CD4-positive, alpha-beta memory T cell (primary cell): ENCODE measurements around the gene USP4. TPM values are rescaled to one million over a fixed set of nuclear protein-coding genes. Genes with fewer than 3 reads are reported as not detected.

Experiments used
- CTCF ChIA-PET: fragments of 350-600 bp; sonication (Branson Sonifier 250); formaldehyde crosslinking; loops from one replicate; lab custom pipeline; 2021; ENCODE audit warnings: inconsistent platforms; ENCODE audit not compliant: partially characterized antibody; lab: Charles Lee
- POLR2A ChIA-PET: fragments of 350-600 bp; sonication (Branson Sonifier 250); formaldehyde crosslinking; loops from one replicate; lab custom pipeline; 2021; ENCODE audit not compliant: partially characterized antibody; lab: Charles Lee
- DNase-seq, 5 donors: peaks; one replicate each; pipeline versions ENCODE4 v3.0.0 to v3.0.0-alpha.2; 2020 to 2022; ENCODE audit warnings: mixed read lengths in 1 of 5
- H3K27ac ChIP-seq: one replicate; pipeline ENCODE4 v1.7.0; 2013; ENCODE audit warnings: low read depth, low read length
- H3K27me3 ChIP-seq: 2 replicates; pipeline ENCODE4 v1.7.0; 2013; ENCODE audit warnings: mild to moderate bottlenecking, low read length, moderate library complexity; ENCODE audit not compliant: insufficient read depth
- H3K36me3 ChIP-seq: 2 replicates; pipeline ENCODE4 v1.7.0; 2013; ENCODE audit warnings: mild to moderate bottlenecking, low read length, moderate library complexity; ENCODE audit not compliant: insufficient read depth
- H3K4me1 ChIP-seq: 2 replicates; pipeline ENCODE4 v1.7.0; 2013; ENCODE audit warnings: mild to moderate bottlenecking, low read length, moderate library complexity; ENCODE audit not compliant: insufficient read depth
- H3K4me3 ChIP-seq, 2 donors: one replicate each; pipeline ENCODE4 v1.7.0; 2013; ENCODE audit warnings: low read length in 2 of 2, mild to moderate bottlenecking in 1 of 2
- H3K9me3 ChIP-seq, 2 donors: one replicate each; pipeline ENCODE4 v1.7.0; 2013; ENCODE audit warnings: low read length in 2 of 2, control low read depth in 1 of 2; ENCODE audit not compliant: control insufficient read depth in 1 of 2
- H3K27ac Mint-ChIP-seq, 7 donors: one replicate each; pipeline ENCODE4 v1.8.0; 2020 to 2021; ENCODE audit warnings: mixed read lengths in 7 of 7, mild to moderate bottlenecking in 6 of 7, inconsistent platforms in 3 of 7, moderate library complexity in 3 of 7
- H3K27me3 Mint-ChIP-seq, 2 donors: one replicate each; pipeline ENCODE4 v1.8.0; 2020 to 2021; ENCODE audit warnings: mixed read lengths in 2 of 2
- H3K36me3 Mint-ChIP-seq, 2 donors: one replicate each; pipeline ENCODE4 v1.8.0; 2020 to 2021; ENCODE audit warnings: mixed read lengths in 2 of 2, inconsistent platforms in 1 of 2, mild to moderate bottlenecking in 1 of 2
- H3K4me1 Mint-ChIP-seq, 4 donors: one replicate each; pipeline ENCODE4 v1.8.0; 2020 to 2021; ENCODE audit warnings: mixed read lengths in 4 of 4, mild to moderate bottlenecking in 1 of 4
- H3K4me3 Mint-ChIP-seq, 8 donors: one replicate each; pipeline ENCODE4 v1.8.0; 2020 to 2021; ENCODE audit warnings: mixed read lengths in 8 of 8, mild to moderate bottlenecking in 7 of 8, moderate library complexity in 6 of 8, inconsistent platforms in 3 of 8
- H3K9me3 Mint-ChIP-seq, 8 donors: one replicate each; pipeline ENCODE4 v1.8.0; 2020 to 2021; ENCODE audit warnings: mixed read lengths in 8 of 8, mild to moderate bottlenecking in 5 of 8, inconsistent platforms in 3 of 8, moderate library complexity in 1 of 8
- intact Hi-C: fragments of 100-400 bp; cut with micrococcal nuclease; formaldehyde crosslinking; loops from one replicate; pipeline ENCODE4 v1.15.1; 2023
- polyA plus RNA-seq, 2 donors: library from polyadenylated mRNA; unstranded; fragments of 300-500 nt; fragmentation: Illumina TruSeq; gene quantifications; one replicate each; pipeline ENCODE4 v1.2.3, GENCODE V29; 2021
- total RNA-seq, 2 experiments: library from RNA; stranded (reverse); gene quantifications; one replicate each; pipeline ENCODE4 v1.2.3, GENCODE V29; 2021

USP4 gene
- total and polyA plus RNA-seq, 4 experiments from 2014 or later = 73.2 to 114 (median 93.0) TPM

GRCh38 chr3:49270156-49270500 lies 69.7 kb downstream of the USP4 start:
- POLR2A ChIA-PET = no interaction called here
- Mint-ChIP-seq H3K27me3 (no peaks in the 10 kb centered on the region), H3K36me3 (peaks cover 10 to 13% of the 10 kb centered on the region in 2 donors), H3K27ac (peak overlapping the region in 1 of 7 donors; percentile 43), H3K9me3 (no peaks in the 10 kb centered on the region), H3K4me3 (no peak overlapping the region), H3K4me1 (peaks cover 0 to 2% (median 0%) of the 10 kb centered on the region in 4 donors)
- intact Hi-C loops = no loop called here
- Histone ChIP-seq H3K4me3 (no peak overlapping the region), H3K9me3 (no peaks in the 10 kb centered on the region), H3K27ac (no peak overlapping the region), H3K36me3 (no peaks in the 10 kb centered on the region), H3K4me1 (no peaks in the 10 kb centered on the region), H3K27me3 (no peaks in the 10 kb centered on the region)
- no peak for DNase-seq
- CTCF ChIA-PET = interaction anchor here (0.6 kb wide), 1 partner anchor 66 kb away, joined by 3 read pairs; no protein-coding TSS in a partner anchor

GRCh38 chr3:49269443-49270155 lies 70.3 kb downstream of the USP4 start:
- Mint-ChIP-seq H3K27me3 (no peaks in the 10 kb centered on the region), H3K4me1 (peaks cover 0 to 2% (median 0%) of the 10 kb centered on the region in 4 donors), H3K9me3 (no peaks in the 10 kb centered on the region), H3K27ac (no peak overlapping the region), H3K36me3 (peaks cover 10 to 13% of the 10 kb centered on the region in 2 donors), H3K4me3 (no peak overlapping the region)
- Histone ChIP-seq H3K36me3 (no peaks in the 10 kb centered on the region), H3K27me3 (no peaks in the 10 kb centered on the region), H3K9me3 (no peaks in the 10 kb centered on the region), H3K4me3 (no peak overlapping the region), H3K4me1 (no peaks in the 10 kb centered on the region), H3K27ac (no peak overlapping the region)
- POLR2A ChIA-PET = no interaction called here
- intact Hi-C loops = no loop called here
- CTCF ChIA-PET = interaction anchor here (0.6 kb wide), 1 partner anchor 67 kb away, joined by 3 read pairs; no protein-coding TSS in a partner anchor
- no peak for DNase-seq

GRCh38 chr3:49266410-49267095 lies 73.3 kb downstream of the USP4 start:
- Mint-ChIP-seq H3K9me3 (no peaks in the 10 kb centered on the region), H3K36me3 (peaks cover 10 to 11% of the 10 kb centered on the region in 2 donors), H3K27me3 (no peaks in the 10 kb centered on the region), H3K4me1 (no peaks in the 10 kb centered on the region), H3K27ac (no peak overlapping the region), H3K4me3 (no peak overlapping the region)
- ChIA-PET POLR2A (no interaction called here), CTCF (interaction anchor here (0.6 kb wide), 1 partner anchor 15 kb away, joined by 3 read pairs; no protein-coding TSS in a partner anchor)
- DNase-seq = no peak
- H3K27ac ChIP-seq = no peak overlapping the region
- no peaks in the 10 kb centered on the region for H3K27me3 ChIP-seq
- no peaks in the 10 kb centered on the region for H3K36me3 ChIP-seq
- no peaks in the 10 kb centered on the region for H3K9me3 ChIP-seq
- intact Hi-C loops = no loop called here
- H3K4me3 ChIP-seq = no peak overlapping the region
- no peaks in the 10 kb centered on the region for H3K4me1 ChIP-seq

GRCh38 chr3:49265661-49266386 lies 74.0 kb downstream of the USP4 start:
- H3K9me3 ChIP-seq = no peaks in the 10 kb centered on the region
- no peak for DNase-seq
- intact Hi-C loops = no loop called here
- no peak overlapping the region for H3K4me3 ChIP-seq
- no peaks in the 10 kb centered on the region for H3K4me1 Mint-ChIP-seq
- H3K27ac ChIP-seq = no peak overlapping the region
- no peaks in the 10 kb centered on the region for H3K27me3 Mint-ChIP-seq
- H3K4me1 ChIP-seq = no peaks in the 10 kb centered on the region
- peaks cover 8 to 11% of the 10 kb centered on the region in 2 donors for H3K36me3 Mint-ChIP-seq
- no peak overlapping the region for H3K27ac Mint-ChIP-seq
- no peaks in the 10 kb centered on the region for H3K36me3 ChIP-seq
- no peaks in the 10 kb centered on the region for H3K27me3 ChIP-seq
- POLR2A ChIA-PET = no interaction called here
- no peak overlapping the region for H3K4me3 Mint-ChIP-seq
- CTCF ChIA-PET = no interaction called here
- H3K9me3 Mint-ChIP-seq = no peaks in the 10 kb centered on the region

GRCh38 chr3:49263159-49263889 lies 76.5 kb downstream of the USP4 start:
- no peaks in the 10 kb centered on the region for H3K27me3 Mint-ChIP-seq
- Histone ChIP-seq H3K27ac (no peak overlapping the region), H3K27me3 (no peaks in the 10 kb centered on the region), H3K36me3 (no peaks in the 10 kb centered on the region), H3K4me3 (no peak overlapping the region), H3K9me3 (no peaks in the 10 kb centered on the region), H3K4me1 (no peaks in the 10 kb centered on the region)
- H3K27ac Mint-ChIP-seq = no peak overlapping the region
- POLR2A ChIA-PET = interaction anchor here (0.7 kb wide), 1 partner anchor 142 kb away, joined by 3 read pairs; the partner anchor contains the start of gene USP19
- no peak overlapping the region for H3K4me3 Mint-ChIP-seq
- DNase-seq = no peak
- no peaks in the 10 kb centered on the region for H3K4me1 Mint-ChIP-seq
- intact Hi-C loops = no loop called here
- no peaks in the 10 kb centered on the region for H3K36me3 Mint-ChIP-seq
- CTCF ChIA-PET = interaction anchor here (1.2 kb wide), 1 partner anchor 93 kb away, joined by 5 read pairs; no protein-coding TSS in a partner anchor
- no peaks in the 10 kb centered on the region for H3K9me3 Mint-ChIP-seq

GRCh38 chr3:49260806-49261324 lies 79.0 kb downstream of the USP4 start:
- Mint-ChIP-seq H3K4me3 (no peak overlapping the region), H3K27ac (no peak overlapping the region), H3K4me1 (no peaks in the 10 kb centered on the region), H3K36me3 (no peaks in the 10 kb centered on the region), H3K27me3 (no peaks in the 10 kb centered on the region), H3K9me3 (no peaks in the 10 kb centered on the region)
- no peaks in the 10 kb centered on the region for H3K9me3 ChIP-seq
- no peaks in the 10 kb centered on the region for H3K36me3 ChIP-seq
- intact Hi-C loops = no loop called here
- CTCF ChIA-PET = no interaction called here
- no peaks in the 10 kb centered on the region for H3K4me1 ChIP-seq
- POLR2A ChIA-PET = interaction anchor here (0.7 kb wide), 2 partner anchors 24 to 398 kb away, joined by 3 to 4 read pairs; no protein-coding TSS in a partner anchor
- no peak for DNase-seq
- no peaks in the 10 kb centered on the region for H3K27me3 ChIP-seq
- H3K27ac ChIP-seq = no peak overlapping the region
- H3K4me3 ChIP-seq = no peak overlapping the region
